ENCODE measurements around the gene ATG2A.

GRCh38 chr11:64878494-64879243 is 38.3 kb downstream of the ATG2A start, which contains the start of gene EHD1:
- peak; percentile 74 for TF ChIP-seq CTCF (conservative IDR thresholded peaks at IDR 0.05; ENCODE audit: low read depth, low read length)
- no peak for TF ChIP-seq EZH2 (IDR thresholded peaks at IDR 0.05; ENCODE audit: borderline replicate concordance, low read depth, low read length, poor library complexity, severe bottlenecking)

All from A673 (cell line).